GM19324 (cell line): ENCODE measurements around the gene PLSCR1.

Experiments used
- ATAC-seq: cut with Tn5 transposase; IDR thresholded peaks from one replicate; pipeline ENCODE4 v1.9.1; 2021; ENCODE audit warnings: mild to moderate bottlenecking, moderate library complexity; ENCODE audit not compliant: unreplicated experiment, low FRiP score

PLSCR1 gene, protein sequence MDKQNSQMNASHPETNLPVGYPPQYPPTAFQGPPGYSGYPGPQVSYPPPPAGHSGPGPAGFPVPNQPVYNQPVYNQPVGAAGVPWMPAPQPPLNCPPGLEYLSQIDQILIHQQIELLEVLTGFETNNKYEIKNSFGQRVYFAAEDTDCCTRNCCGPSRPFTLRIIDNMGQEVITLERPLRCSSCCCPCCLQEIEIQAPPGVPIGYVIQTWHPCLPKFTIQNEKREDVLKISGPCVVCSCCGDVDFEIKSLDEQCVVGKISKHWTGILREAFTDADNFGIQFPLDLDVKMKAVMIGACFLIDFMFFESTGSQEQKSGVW

DNA sequence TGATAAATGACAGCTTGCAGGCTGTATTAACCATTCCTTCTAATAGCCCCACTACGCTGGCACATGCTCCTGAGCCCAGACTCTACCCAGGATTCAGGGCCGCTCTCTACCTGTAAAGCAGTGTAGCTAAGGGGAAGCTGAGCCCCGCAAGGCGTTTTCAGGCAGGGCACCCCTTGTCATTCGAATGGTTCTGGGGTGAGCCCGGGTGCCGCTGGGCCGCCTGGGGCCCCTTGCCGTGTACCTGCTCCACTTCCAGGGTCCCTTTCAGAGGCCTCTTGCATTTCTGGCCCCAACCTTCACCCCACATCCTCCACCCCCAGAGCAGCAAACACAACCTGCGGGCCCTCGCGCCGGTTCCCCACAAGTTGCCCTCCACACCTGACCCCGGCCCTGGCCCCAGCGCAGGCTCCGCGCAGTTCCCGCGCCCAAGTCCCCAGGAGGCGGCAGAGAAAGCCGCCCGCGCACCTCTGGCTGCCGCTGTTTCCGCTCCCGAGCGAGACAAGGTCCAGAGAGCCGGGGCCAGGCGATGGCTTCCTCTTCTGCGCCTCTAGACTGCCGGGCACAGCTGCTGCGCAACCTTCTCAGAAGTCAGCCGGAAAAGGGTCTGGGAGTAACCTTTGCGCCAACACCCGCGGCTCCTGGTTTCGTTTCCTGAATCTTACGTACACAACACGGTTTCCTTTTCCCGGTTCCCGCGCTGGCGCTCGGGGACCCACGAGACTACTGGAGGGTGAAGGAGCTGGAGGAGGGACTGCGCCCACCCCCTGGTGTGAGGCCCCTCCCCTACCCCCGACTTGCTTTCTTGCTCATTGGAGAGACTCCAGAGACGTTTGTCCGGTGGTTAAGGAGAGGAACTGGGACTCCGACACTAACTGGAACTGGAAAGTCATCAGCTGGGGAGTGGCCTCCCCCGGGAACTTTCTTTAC lies at the start of gene PLSCR1:
PLSCR1 (minus strand) TSS at position 606 of the 927 bp plus-strand sequence. CDS start 8,055 bp downstream, outside the sequence.
- ATAC-seq, result peak; percentile 92

DNA sequence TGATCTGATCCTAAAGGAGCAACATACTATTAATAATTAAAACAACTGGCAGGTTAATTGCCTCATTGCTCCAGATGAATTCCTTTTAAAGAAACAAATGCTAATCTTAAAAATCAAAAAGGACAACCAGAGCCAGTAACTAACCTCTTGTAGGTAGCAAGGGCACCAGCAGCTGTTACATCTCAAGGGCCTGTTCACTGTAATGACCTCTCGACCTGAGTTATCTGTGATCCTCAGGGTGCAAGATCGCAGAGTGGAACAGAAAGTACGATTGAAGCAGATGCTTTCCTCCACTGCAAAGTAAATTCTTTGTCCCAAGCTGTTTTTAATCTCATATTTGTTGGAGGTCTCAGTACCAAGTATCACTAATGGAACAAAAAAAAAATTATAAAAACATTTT lies 49.4 kb upstream of the PLSCR1 start:
- no peak for ATAC-seq

DNA sequence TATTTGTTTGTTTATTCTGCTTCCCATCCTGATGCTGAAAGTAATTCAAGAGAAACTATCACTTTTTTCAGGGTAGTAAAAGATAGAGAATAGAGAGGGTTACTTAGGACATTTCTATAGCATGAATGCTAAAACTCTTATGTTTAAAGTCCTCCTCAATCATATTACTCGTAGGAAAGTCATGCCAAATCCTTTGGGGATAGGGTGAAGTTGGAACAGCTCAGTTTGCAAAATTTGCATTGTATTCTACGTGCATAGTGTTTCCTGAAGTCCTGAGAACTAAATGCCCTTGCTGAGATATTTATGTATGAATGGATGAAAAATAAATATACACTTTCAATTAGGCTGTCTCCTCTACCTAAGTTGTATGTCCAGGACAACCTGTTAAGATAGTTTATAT lies 46.1 kb upstream of the PLSCR1 start:
- ATAC-seq, result no peak

DNA sequence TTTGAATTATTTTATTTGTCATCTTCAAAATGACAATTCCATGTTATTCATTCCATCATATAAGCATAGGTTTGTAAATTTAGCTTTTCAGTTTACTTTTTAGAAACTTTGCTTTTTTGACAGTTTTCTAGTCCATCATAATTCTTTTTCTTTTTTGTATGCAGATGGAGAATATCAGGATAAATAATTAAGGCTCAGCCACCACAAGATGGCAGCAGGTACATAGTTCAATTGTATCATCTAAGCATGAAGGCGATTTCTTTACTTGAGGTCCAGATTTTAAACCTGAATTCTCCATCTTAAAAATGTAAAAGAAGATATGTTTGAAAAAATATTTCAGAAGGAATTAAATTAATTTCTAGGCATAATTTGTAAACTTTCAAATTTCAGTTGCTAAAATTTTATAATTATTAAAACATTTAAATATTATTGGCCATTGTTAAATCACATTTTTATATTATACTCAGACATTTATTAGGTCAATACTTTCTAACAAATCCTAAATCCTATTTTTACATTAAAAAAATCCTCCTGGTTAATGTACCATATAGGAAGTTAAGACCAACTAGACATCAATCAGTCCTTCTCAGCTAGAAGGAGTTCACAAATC lies 45.6 kb upstream of the PLSCR1 start:
- no peak for ATAC-seq

DNA sequence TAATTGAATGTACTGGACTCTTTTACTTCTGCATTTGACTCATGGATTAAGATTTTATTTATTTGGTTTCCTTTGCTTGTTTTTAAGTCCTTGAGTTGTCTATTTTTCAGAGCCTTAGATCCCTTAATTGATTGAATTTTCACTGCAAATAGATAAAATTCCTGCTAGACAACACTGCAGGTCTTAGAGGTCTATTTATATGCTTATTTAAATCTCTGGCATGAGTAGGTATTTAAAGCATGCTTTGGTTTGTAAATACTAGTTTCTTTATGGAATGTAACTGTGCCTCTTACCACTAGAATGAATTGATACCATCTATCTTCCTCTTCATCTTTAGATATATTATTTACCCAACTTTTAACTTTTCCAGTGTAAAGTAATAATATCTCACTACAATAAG lies 40.7 kb upstream of the PLSCR1 start:
- no peak for ATAC-seq

DNA sequence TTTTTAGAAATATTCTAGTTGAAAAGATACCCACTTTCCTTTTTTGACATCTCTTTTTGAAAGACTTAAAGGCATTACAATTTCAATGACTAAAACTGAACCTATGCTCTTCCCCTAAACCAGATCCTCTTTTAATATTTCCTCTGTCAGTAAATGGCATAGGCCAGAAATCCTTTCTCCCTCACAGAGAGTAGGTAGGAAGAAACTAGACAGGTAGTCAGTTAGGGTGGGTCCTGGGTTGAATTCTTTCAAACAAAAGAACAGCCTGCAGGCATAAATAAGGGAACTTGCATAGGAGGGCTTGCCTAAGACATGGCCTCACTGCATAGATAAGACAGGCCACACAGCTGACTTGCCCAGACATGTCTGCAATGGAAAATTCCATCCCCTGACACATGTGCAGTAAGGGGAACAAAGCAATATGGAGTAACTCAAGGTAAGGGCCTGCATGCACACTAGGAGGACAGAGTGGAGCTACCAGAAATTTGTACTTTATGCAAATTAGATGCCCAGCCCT lies 37.6 kb upstream of the PLSCR1 start:
- ATAC-seq, result no peak

DNA sequence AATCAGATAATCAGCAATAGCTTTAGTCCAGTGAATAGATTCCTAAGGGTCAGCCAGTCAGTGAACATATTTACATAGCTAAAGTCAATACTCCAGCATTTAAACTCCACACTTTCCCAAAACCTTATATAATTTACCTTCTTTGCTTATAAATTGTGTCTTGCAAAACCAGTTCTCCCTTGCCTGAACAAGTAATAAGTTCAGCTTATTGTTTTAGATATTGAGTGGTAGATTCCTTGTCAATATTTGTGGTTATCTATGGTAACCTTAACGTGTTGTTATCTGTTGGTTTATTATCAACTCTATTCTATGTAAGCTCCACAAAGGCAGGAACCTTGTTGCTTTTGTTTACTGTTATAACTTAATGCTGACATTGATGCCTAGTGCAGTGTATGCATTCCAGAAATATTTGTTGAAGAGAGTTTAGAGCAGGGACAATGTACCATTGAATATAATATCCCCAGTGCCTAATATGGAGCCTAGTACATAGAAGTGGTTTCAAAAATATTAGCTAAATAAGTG lies 36.7 kb upstream of the PLSCR1 start:
- ATAC-seq, result no peak

DNA sequence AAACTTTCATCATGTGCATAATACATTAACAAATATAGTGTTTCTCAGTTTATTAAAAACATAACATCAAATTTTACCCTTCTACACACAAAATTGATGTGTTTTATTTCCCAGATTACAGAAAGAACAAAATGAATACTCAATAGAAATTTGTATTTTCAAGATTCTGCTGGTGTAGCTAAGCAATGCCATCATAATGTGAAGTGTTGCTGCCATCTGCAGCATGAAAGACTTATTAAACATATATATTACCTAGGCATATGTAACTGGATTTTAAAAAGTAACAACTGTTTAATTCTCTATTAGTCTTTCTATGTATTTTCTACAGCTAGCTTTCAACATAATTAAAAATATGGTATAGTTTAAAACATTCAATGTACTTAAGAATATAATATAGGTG lies 33.3 kb upstream of the PLSCR1 start:
- ATAC-seq, result no peak

DNA sequence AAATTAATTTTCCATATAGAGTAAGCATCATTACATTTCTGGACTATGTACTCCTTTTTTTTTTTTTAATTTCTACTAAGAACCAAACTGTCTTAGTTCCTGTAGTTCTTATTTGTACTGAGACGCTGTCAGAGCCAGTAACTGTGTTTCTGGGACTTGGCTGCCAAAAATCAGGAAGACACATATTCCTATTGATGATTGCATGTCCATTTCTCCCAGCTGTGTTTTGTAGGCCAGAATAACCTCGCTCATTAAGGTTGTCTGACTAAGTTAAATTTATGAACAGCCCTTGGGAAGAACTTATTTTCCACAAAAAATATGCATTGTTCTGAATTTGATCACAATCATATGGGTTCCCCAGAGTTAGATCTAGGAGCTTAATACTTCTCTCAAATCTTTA lies 31.2 kb upstream of the PLSCR1 start:
- no peak for ATAC-seq

DNA sequence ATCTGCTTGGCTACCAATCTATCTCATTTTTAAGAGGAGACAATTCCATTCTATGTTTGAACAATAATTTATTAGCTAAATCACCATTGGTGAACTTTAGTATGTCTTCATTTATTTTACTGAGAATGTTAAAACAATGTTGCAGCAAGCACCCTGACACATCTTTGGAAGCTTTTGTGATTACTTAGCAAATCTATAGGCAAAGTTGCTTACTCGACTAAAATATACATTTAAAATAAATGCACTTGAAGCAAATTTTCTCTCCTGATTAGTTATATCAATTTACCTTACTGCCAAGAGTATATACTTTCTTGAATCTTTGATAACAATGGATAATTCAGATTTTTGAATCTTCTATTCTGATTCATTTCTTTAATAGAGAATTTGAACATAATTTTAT lies 29.8 kb upstream of the PLSCR1 start:
- no peak for ATAC-seq

DNA sequence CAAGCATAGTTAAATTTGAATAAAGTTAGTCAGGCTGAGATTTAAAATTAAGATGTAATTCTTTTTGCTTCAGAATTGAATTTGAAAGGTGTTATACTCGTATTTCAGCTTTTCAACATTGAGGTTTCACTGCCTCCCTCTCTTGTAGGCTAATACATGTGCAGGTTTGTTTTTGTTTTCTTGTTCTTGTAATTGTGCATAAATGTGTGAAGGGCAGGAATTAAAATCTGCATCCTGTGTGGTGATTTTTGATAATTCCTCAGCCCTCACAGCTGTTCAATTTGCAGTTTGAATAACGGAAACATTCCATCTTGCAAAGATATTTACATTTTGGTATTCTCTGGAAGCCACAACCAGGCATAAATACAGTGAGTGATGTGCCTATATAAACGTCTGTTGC lies 24.9 kb upstream of the PLSCR1 start:
- ATAC-seq, result no peak

DNA sequence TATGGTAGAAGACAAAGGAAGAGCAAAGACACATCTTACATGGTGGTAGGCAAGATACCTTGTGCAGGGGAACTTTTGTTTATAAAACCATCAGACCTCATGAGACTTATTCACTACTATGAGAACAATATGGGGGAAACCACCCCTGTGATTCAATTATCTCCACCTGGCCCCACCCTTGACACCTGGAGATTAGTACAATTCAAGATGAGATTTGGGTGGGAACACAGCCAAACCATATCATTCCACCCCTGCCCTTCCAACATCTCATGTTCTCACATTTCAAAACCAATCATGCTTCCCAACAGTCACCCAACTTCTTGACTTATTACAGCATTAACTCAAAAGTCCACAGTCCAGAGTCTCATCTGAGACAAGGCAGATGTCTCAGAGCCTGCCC lies 21.7 kb upstream of the PLSCR1 start:
- ATAC-seq, result no peak

DNA sequence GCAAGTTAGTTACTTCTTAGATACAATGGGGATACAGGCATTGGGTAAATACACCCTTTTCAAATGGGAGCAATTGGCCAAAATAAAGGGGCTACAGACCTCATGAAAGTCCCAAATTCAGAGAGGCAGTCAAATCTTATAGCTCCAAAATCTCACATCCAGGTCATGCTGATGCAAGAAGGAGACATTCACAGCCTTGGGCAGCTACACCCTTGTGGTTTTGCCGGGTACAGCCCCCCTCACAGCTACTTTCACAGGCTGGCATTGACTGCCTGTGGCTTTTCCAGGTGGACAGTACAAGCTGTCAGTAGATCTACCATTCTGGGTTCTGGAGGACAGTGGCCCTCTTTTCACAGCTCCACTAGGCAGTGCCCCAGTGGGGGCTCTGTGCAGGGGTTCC lies 17.5 kb upstream of the PLSCR1 start:
- ATAC-seq, result no peak

DNA sequence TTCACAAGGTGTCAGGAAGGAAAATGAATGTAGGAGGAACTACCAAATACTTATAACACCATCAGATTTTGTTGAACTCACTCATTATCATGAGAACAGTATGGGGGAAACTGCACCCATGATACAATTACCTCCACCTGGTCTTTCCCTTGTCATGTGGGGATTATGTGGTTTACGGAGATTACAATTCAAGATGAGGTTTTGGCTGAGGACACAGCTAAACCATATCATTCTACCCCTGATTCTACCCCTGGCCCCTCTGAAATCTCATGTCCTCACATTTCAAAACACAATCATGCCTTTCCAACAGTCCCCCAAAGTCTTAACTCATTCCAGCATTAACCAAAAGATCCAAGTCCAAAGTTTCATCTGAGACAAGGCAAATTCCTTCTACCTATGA lies 17.1 kb upstream of the PLSCR1 start:
- no peak for ATAC-seq

DNA sequence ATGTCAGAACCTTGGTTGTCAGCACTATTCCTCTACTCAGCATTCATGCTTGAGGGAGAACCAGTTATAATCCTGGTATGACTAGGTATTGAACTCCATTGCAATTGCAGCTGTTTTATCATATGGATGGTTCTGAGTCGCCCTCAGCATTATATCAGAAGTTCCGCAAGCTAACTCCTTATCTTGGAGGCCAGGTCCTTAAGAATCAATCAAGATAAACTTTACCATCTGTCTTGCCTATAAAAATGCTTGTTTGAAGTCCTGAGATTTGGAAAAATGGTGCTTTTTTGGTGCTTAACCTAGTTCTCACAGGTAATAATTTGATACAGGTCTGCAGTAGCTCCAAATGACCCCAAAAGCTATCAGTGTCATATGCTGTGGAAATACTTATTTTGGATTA lies 16.3 kb upstream of the PLSCR1 start:
- ATAC-seq, result no peak

DNA sequence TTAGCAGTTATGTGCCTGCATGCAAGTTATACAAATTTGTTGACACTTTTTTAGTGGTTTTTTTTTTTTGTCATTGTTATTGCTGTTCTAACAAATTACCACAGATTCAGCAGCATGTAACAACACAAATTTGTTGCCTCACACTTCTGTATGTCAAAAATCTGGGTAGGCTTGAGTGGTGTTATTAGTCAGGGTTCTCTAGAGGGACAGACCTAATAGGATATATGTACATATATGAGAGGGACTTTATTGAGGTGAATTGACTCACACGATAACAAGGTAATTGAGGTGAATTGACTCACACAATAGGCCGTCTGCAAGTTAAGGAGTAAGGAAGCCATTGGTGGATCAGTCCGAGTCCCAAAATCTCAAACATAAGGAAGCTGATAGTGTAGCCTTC lies 15.0 kb upstream of the PLSCR1 start:
- ATAC-seq, result no peak

DNA sequence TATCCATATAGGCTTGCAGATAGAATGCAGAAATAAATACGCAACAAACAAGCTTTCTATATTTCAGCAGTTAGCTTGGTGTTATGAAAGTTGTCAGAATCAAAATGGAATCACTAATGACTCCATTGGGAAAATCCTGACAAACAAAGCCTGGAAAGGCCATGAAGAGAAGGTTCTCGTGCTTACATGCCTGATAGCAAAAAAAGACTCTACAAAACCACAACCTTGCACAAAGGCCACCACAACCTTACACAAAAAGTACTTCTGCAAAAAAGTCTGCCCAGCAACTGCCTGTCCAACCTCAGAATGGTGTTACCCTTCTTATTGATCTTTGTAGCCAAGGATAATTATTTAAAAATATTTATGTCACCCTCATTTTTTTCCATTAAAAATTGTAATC lies 14.4 kb upstream of the PLSCR1 start:
- no peak for ATAC-seq

DNA sequence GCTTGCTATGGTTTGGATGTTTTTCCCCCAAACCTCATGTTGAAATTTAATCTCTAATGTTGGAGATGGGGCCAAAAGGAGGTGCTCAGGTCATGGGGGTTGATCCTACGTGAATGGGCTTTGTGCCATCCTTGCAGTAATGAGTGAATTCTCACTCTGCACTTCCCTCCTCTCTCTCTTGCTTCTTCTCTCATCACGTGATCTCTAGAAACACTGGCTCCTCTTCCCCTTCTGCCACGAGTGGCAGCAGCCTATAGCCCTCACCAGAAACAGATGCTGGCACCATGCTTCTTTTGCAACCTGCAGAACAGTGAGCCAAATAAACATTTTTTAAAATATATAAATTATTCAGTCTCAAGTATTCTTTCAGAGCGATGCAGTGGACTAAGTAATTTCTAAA lies 13.3 kb upstream of the PLSCR1 start:
- ATAC-seq, result no peak

DNA sequence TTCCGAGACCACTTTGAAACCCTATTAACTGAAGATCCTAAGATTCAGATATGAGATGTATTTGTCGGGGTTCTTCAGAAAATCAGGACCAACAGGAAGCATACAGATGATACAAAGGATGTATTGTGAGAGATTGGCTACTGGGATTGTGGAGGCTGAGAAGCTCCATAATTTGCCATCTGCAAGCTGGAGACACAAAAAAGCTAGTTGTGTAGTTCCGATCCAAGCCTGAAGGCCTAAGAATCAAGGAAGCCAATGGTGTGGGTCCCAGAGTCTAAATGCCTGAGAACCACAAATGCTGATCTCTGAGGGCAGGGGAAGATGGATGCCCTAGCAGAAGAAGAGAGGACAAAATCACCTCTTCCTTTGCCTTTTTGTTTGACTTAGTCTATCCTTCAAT lies 10.9 kb upstream of the PLSCR1 start:
- ATAC-seq, result no peak

DNA sequence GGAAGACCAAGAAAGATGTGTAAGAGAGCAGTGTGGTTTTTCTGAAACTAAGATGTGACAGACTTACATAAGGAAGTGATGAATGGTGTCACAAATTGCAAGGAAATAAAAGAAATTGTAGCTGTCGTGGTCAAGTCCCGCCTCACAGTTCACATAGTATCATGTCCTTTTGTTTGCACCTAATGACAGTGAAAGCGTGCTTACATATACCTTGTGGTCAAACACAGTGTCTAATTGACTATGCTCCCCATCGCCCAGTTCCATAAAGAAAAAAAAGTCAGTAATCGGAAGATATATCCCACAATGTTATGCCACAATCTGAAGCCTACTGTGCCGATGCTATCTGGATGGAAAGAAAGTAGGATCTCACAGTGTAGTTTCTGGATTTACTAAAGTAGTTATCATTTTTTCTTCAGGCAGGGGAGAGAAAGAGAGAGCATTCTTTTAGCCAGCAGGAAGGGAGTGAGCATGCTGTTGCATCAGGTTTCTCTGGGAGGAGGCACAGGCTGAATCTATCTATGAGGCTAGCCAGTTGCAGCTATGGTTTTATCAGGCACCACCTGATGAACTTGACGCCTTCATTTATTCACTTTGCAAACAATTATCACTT lies 9.8 kb upstream of the PLSCR1 start:
- ATAC-seq, result no peak
